Fibroblast of skin of right quadriceps (primary cell): ENCODE data around the gene KIAA1671.
A peak's percentile ranks its signal among the peaks of the same experiment; 100 is the strongest.

Experiments used
- DNase-seq: peaks from one replicate; pipeline ENCODE4 v3.0.0-alpha.2; 2013

KIAA1671 gene

GRCh38 chr22:25048659-25049647, 96.4 kb downstream of the KIAA1671 start:
- peak; percentile 31 for DNase-seq

DNA sequence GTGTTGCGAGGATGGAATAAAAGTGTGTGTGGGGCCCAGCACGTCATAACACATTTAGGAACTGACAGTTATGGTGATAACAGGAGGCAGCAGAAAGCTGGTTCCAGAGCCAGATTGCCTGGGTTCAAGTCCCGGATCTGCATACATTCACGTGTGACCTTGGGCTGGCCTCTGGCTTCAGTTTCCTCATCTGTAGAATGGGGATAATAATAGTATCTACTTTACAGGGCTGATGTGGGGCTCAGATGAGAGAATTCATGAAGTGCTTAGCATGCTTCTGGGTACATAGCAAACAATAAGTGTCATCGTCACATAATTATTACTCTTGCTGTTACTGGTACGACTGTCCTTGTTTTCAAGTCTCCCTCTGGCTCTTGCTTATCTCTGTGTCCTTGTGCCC, 97.3 kb downstream of the KIAA1671 start:
- DNase-seq = no peak

GRCh38 chr22:25050566-25050965, 98.0 kb downstream of the KIAA1671 start:
- no peak for DNase-seq

GRCh38 chr22:25051073-25051472, 98.6 kb downstream of the KIAA1671 start:
- DNase-seq = no peak

GRCh38 chr22:25051983-25052710, 99.6 kb downstream of the KIAA1671 start:
- DNase-seq = no peak

DNA sequence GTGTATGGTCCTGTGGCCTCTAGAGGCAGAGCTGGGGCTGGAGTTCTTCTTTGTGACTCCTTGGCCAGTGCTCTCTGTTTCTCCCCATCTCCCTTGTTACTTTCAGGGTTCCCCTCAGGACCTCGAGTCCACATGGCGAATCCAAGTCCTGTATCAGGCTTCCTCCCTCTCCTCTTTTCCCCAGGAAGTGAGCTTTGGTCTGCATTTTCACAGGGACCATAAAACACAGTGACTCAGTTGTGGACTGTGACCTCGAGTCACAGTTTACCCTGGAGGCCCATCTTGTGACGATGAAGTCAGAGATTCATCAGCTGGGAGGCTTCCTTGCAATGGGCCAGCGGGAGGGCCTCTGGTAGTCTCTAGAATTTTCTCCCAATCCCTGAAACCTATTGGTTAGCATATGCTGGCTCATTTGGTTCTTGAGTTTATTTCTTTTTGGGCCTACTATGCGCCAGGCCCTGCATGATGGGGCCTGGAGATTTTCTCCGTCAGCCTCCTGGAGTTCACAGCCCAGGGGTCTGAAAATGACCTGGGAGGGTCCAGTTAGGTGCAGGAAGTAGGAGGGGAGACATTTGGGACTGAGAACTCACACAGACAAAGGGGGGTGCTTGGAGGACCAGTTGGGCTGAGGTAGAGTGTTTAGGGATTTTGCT, 100.8 kb downstream of the KIAA1671 start:
- no peak for DNase-seq

DNA sequence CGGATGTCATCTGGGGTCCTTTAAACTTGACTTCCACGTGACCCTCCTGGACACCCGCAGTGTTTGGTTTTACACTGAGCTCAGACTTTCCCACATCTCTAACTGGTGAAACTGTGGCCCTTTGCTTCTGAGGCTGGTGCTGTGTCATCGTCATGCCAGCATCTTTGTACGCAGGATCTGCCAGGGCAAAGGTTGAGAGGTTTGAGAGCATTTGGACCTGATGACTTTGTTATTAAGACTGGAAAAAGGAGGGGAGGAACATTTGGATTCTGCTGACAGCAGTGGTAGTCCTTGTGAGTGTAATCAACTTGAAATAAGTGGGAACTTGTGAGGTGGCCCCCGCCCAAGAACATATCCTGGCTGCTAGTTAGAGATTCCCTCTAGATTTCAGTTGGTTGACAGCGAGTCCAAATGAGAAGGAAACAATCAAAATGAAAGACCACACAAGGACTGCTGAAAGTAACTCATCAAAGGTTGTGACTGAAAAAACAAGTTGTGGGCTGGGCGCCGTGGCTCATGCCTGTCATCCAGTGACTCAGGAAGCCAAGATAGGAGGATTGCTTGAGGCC, 102.5 kb downstream of the KIAA1671 start:
- no peak for DNase-seq

DNA sequence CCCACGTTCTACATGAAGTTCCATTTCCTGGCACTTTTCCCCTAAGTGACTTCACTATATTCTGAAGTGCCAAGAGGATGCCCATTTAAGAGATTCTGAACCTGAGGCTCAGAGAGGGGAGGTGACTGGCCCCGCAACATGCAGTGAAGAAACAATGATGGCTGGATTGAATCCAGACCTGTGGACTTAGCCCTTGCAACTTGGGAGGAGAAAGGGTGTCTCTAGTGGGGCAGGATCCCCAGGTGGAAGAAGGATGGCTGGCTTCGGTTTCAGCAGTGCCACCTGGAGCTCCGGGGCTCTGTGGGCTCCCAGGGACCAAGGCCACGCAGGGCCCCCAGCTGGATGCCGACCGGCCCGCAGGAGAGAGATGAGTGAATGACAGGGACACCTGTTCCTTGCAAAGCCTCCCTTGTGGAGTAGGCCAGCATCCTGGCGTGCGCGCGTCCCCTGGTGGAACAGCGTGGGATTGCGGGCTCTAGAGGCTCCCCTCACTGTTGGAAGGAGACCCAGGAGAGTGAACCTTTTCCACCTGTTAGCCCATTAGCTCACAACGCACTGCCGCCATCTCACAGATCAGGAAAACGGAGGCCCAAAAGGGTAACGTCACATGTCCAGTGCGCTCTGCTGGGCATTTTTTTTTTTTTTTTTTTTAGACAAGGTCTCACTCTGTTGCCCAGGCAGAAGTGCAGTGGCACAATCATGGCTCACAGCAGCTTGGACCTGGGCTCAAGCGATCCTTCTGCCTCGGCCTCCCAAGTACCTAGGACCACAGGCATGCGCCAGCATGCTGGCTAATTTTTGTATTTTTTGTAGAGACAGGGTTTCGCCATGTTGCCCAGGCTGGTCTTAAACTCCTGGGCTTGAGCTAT, 104.7 kb downstream of the KIAA1671 start:
- DNase-seq = peak; percentile 6

GRCh38 chr22:25059438-25059837, 106.9 kb downstream of the KIAA1671 start:
- DNase-seq = no peak

DNA sequence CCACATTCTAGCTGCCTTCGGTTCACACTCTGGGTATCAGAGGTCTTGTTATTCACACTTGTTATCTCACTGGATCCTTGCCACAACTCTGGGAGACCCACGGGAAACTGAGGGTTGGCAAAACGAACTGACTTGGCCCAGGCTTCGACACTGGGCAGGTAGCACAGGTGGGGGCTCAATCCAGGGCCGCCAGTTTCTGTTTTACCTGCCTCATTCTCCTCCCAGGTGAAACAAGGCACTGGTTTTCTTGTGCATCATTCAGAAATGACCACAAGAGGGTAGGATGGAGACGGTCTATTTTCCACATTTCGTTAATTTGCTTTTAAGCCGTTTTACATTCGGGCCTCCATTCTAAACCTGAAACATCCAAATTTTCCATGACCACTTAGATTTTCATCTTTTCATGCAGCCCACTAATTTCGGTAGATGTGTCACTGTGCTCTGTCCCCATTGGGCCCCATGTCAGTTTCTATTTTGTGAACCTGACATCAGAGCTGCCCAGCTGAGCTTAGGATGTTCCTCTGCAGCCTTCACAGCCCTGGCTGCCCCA, 108.1 kb downstream of the KIAA1671 start:
- DNase-seq = no peak

GRCh38 chr22:25061134-25061533, 108.6 kb downstream of the KIAA1671 start:
- no peak for DNase-seq

GRCh38 chr22:25061605-25062376, 109.3 kb downstream of the KIAA1671 start:
- no peak for DNase-seq

DNA sequence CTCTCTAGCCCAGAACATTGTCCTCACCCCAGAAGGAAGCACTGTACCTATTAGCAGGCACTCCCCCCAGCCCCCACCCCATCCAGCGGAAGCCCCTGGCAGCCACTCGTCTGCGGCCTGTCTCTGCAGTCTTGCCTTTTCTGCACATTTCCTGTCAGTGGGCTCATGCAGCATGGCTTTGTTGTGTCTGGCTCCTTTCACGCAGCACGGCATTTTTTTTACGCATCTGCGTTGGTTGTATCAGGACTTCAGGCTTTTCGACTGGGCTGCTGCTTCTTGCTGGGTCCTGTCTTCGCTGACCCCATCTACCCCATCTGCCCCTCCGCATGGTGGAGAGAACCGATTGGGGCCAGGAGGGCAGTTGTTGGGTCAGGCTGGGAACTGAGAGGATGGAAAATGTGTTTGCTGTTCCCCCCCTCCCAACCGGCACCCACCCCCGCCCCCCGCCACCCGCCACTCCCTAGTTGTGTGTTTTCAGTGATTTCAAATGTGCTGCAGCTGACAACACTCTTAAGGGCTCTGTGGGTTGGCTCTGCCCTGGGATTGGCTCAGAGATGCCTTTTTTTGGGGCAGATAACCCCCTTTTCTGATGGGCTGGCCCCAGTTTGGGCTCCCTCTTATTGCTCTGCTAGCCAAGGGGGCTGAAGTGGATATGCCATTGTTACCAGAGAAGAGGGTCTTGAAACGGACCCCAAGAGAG, 110.0 kb downstream of the KIAA1671 start:
- no peak for DNase-seq

GRCh38 chr22:25064894-25065560, 112.5 kb downstream of the KIAA1671 start:
- DNase-seq = no peak

GRCh38 chr22:25066861-25067435, 114.4 kb downstream of the KIAA1671 start:
- DNase-seq = no peak

DNA sequence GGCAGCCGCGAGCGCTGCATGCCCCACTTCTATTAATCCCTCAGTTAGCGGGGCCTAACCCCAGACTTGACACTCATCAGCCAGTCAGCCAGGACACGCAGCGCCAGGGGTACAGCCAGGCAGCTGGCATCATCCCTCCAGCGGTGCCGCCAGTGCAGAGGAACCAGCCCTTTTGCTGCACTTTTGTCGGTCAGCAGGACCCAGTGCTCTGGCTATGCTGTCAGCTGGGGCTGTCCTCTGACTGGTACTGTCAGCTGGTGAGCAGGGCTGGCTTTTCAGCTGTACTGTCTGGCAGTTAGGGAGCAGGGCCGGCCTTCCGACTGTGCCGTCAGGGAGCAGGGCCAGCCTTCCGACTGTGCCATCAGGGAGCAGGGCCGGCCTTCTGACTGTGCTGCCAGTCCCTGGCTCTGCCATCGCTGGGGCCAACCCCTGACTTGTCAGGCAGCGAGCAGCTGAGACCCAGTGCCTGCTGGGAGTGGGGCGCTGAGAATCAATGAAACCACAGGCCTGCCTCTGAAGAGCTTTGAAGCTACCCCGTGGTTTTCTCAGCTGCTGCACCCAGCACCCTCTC, 115.4 kb downstream of the KIAA1671 start:
- DNase-seq = no peak

- no peak for DNase-seq
Measured at GRCh38 chr22:25068707-25069106, 116.2 kb downstream of the KIAA1671 start.

GRCh38 chr22:25069426-25069757, 116.9 kb downstream of the KIAA1671 start:
- DNase-seq = no peak
